Limb (tissue), 2 donors: ENCODE data around the gene GUCY1A2.
"Not testable (repeated sequence)": the region's sequence is repeated elsewhere in the genome, so short reads cannot be mapped to it uniquely, and the experiment has no call there.

Source experiments
- DNase-seq, 2 donors: peaks; one replicate each; pipeline ENCODE4 v3.0.0-alpha.2; 2016; ENCODE audit errors: extremely low spot score in 2 of 2

Gene GUCY1A2

DNA sequence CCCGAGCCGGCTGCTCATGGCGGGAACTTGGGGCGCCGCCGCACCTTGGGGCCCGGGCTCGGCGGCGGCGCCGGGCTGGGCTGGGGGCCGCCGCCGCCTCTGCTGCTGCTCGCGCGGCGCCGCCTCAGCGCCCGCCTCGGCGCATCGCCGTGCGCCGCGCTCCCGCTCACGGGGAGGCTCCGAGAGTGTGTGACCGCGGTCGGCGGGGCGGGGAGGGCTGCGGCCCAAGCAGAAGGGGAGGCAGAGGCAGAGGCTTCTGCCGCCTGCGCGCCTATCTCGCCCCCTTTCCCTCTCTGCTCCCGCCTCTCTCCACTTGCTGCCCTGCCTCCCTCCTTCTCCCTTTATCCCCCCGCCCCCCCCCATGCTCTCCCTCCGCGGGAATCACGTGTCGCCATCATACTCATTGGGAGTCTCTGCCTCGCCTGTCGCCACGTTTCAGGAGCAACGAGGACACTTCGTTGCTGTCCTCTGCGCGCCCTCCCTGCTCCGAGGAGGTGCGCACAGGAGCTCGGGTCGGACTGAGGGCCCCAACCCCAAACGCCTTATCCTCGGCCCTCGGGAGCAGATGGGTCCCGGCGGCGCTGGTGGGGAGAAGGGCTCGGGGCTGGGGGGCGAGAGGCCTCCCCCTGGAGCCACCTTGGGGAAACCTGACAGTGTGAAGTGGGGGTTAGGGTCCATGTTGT is at the start of gene GUCY1A2:
TSS of gene GUCY1A2 (minus strand) at position 258 of the 683 bp plus-strand sequence. CDS start 421 bp downstream, outside the sequence.
- peak; percentile 19 to 78 for DNase-seq

DNA sequence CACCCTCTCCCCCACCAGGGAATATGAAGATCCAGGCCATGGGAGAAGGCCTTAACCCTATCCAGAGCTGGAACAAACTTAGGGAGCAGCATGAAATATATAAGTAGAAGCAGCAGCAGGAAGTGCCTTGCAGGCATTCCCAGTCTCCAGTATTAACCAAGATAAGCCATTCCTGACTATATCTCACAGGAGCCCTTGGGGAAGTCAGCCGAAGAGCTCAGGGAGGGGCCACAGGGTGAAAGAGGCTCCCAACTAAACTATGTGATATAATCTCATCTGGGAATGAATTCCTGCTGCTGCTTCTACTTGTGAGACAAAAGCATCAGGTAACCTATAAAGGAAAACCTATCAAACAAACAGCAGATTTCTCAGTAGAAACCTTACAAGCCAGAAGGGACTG is 36.1 kb upstream of the GUCY1A2 start:
- no peak for DNase-seq

GRCh38 chr11:107051332-107051731 is 33.1 kb upstream of the GUCY1A2 start:
- not testable (repeated sequence) for DNase-seq

GRCh38 chr11:107050899-107051298 is 32.6 kb upstream of the GUCY1A2 start:
- not testable (repeated sequence) for DNase-seq

DNA sequence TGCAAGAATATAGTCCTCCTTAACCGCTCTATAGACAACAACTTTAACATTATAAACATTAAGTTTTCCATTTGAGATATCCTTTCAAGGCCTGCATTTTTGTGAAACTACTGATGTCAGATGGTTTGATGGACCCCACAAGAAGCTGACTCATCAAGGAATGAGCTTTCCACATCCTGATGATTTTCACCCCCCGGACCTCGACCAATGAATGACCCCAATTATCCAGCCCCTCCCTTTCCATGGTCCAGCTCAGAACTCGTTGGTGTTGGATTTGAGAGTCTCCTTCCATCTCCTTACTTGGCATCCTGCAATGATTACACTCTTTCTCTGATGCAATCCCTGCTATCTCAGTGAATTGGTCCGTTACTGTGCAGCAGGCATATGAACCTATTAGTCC is 31.8 kb upstream of the GUCY1A2 start:
- DNase-seq, result no peak

- DNase-seq, result no peak
Observed at GRCh38 chr11:107044503-107044902, 26.2 kb upstream of the GUCY1A2 start.

- no peak for DNase-seq
Observed at GRCh38 chr11:107043242-107044006, 25.1 kb upstream of the GUCY1A2 start.

DNA sequence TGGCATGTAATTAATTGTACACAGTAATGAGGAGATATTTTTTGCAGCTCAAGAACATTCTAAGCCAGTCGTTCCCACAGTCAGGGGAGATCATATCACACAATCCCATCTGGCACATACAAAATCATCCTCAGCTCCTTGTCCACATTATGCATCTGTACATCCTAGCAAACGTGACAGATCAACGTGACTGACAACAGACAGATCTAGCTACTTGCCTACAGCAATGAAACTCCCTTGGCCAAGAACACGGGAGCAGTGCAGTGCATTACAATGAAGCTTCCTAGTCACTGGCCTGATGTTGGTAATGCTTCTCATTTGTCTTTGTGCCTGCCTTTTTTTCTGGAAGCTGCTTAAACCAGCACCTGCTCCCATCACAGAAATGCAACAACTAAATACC is 24.5 kb upstream of the GUCY1A2 start:
- no peak for DNase-seq

- no peak for DNase-seq
Observed at GRCh38 chr11:107041088-107041444, 22.8 kb upstream of the GUCY1A2 start.

- DNase-seq, result no peak
Observed at GRCh38 chr11:107040433-107041087, 22.3 kb upstream of the GUCY1A2 start.

DNA sequence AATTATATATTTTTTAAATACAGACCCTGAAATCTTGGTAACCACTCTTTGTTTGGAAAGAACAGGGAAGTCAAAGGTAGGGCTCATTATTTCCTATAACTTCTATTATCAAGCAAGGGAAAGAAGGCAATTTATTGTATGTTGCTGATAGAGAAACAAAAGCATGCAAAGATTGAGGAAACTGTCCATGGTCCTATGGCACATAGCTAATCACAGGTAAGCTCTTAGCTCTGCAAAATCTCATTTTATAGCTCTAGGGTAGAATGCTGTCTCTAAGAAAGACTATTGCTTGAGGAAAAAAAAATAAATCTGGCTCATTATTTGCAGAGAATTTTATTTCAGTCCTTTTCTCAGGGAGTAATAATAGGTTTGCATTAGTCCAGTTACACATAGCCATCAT is 7.4 kb upstream of the GUCY1A2 start:
- DNase-seq, result no peak

DNA sequence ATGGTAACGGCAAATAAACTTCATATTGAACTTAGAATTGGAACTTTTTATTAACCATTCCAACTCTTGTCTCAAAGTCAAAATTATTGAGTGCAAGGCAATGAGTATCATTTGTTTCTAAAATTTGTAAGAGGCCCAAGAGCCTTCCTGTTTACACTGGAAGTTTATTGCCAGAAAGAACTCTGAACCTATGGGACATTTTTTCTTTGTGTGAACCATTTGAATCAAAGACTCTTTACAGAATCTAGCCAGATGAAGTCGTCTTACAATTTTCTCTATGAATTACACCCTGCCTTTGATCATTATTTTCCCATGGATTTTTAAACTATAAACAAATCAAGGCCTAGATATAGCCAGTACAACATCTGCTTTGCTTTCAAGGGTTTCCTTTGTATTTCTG is 2.3 kb upstream of the GUCY1A2 start:
- no peak for DNase-seq

GRCh38 chr11:107018902-107019493 is 722 bp upstream of the GUCY1A2 start:
- peak; percentile 66 to 86 for DNase-seq

- DNase-seq, result peak; percentile 49 to 84
Observed at GRCh38 chr11:107017433-107018218, 650 bp downstream of the GUCY1A2 start.

DNA sequence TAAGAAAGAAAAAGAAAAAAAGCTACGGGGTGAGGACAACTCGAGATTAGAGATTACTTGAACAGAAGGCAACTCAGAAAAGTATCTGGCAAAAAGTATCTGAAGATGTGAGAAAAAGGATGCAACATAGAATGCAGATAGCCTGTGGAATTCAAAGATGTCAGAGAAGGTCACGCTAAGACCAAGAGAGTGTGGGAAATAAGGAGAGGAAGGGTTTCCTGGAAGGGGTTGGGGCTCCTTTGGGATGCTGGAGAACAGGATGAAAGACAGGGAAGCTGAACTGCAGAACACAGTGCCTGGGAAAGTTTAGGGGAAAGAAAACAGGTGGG is 1.2 kb downstream of the GUCY1A2 start:
- DNase-seq, result peak in 1 of 2 donors; percentile 7

DNA sequence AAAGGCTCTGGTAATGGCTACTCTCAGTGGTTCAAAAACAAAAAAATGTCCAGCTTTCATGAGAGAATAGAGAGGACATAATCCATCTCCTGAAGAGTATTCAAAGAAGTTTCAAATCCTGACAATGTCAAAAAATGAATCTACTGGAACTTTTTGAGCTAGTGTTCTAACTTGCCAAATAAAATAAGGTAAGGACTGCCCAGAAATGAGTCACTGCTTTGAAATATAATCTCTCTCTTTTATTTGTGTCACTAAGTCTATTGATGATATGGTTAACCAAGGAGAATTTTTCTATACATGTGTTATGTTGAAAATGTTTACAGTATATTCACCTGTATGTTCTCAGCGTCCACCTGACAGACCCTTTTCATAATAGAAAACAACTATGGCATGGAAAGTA is 3.4 kb downstream of the GUCY1A2 start:
- DNase-seq, result no peak

- no peak for DNase-seq
Observed at GRCh38 chr11:107011977-107012376, 6.3 kb downstream of the GUCY1A2 start.

DNA sequence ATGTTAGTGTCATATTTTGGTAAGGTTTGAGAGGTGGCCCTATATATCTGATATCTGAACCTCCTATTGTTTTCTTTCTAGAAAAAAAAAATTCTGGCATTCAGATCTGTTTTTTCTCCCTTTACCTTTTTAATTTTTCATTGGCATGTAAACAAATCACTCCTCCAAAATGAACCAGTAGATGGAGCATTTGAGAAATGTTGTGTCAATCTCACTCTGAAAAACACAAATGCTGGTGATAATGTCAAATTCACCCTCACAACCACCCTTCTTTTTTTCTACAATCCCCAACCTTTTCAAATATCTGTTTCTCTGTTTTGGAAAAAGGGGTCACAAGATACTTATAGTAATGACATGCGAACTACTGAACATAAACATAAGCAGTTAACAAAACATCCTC is 9.1 kb downstream of the GUCY1A2 start:
- no peak for DNase-seq

- DNase-seq, result no peak
Observed at GRCh38 chr11:107006076-107006833, 12.0 kb downstream of the GUCY1A2 start.

DNA sequence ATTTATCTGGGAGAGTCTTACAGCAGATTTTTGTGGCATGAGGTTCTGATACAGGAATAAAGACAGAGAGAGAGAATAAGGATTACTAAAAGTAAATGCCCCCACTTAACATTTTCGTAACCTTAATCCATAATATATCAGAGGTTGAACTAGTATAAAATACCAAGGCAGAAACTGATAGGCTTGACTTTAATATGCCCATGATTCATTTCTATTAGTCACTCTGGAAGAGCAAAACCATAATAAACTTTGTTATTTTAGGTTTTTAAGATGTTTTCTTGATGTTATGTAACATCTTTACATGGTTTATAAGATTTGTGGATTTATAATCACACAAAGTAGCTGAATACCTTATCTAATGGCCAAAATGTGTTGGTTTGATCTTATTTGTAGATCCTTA is 19.1 kb downstream of the GUCY1A2 start:
- DNase-seq, result no peak

DNA sequence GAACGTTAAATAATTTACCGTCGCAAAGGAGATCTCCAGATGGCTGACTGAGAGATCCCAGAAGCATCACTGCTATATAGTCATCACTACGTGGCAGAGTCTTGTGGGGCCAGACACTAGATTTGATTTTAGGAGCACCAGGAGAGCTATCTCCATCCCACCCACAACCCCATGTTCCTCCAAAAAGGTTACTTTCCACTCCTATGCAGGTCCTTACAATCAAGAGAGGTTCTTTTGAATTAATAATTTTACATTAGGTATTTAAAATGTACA is 19.4 kb downstream of the GUCY1A2 start:
- no peak for DNase-seq
